K562 (cell line): ENCODE measurements around the gene DAPP1. TPM values are rescaled to one million over a fixed set of nuclear protein-coding genes. Genes with fewer than 3 reads are reported as not detected.

Experiments used
- ATAC-seq: fragments of 200-7000 bp; cut with Tn5 transposase; 3 replicates; pipeline ENCODE4 v1.9.1; 2020; ENCODE audit warnings: moderate library complexity
- BruUV-seq: library from RNA; stranded (reverse); fragments of 400-500 nt; replicated peaks from 2 replicates; lab custom pipeline; 2021; lab: Mats Ljungman, UMichigan
- CTCF ChIA-PET: fragments of 300-600 bp; formaldehyde crosslinking; extraction: SDS; loops from one replicate; lab custom pipeline; 2021; ENCODE audit warnings: low intra/inter-chr PET ratio; lab: Yijun Ruan, JAX
- POLR2A ChIA-PET: fragments of 300-600, 350-650 bp; sonication (Branson Sonifier 250); formaldehyde crosslinking; extraction: SDS; loops from one replicate; lab custom pipeline; 2021; ENCODE audit warnings: antibody characterized with exemption, inconsistent platforms; lab: Yijun Ruan, JAX
- DNase-seq, 4 experiments: peaks; one replicate each; pipeline versions ENCODE4 v3.0.0 to v3.0.0-alpha.2; 2011 to 2018; ENCODE audit warnings: low spot score in 3 of 4, mixed read lengths in 3 of 4; ENCODE audit errors: extremely low read depth in 1 of 4
- FAIRE-seq: peaks from 2 replicates; lab custom pipeline; 2011; peaks lifted over from hg19 to GRCh38; lab: Jason Lieb, UNC
- H2AFZ ChIP-seq: 2 replicates; pipeline ENCODE4 v1.6.0; 2011; ENCODE audit warnings: low read depth, low read length, control low read depth, inconsistent platforms
- H3K27ac ChIP-seq: fragments of 200-600 bp; 3 replicates; pipeline ENCODE4 v1.8.0; 2011; ENCODE audit warnings: low read depth, mild to moderate bottlenecking, control low read depth, inconsistent platforms, low read length, moderate library complexity, mixed read lengths; ENCODE audit errors: extremely low read depth
- H3K27me3 ChIP-seq, 2 experiments: fragments of 300-600 bp in 1 of 2; 2 replicates in 1 of 2; 3 replicates in 1 of 2; pipeline versions ENCODE4 v1.6.0 to v1.8.0; 2011; ENCODE audit warnings: inconsistent platforms in 2 of 2, low read length in 2 of 2, mild to moderate bottlenecking in 1 of 2, mixed read lengths in 1 of 2, moderate library complexity in 1 of 2; ENCODE audit not compliant: control insufficient read depth in 2 of 2, insufficient read depth in 2 of 2
- H3K36me3 ChIP-seq: fragments of 300-600 bp; 3 replicates; pipeline ENCODE4 v1.8.0; 2011; ENCODE audit warnings: mild to moderate bottlenecking, low read length, inconsistent platforms; ENCODE audit not compliant: control insufficient read depth, insufficient read depth
- H3K4me1 ChIP-seq, 2 experiments: fragments of 200-600 bp in 1 of 2; replicated peaks in 1 of 2; 2 replicates in 1 of 2; 3 replicates in 1 of 2; pipeline versions ENCODE4 v1.5.1 to v1.8.0; 2011; ENCODE audit warnings: inconsistent platforms in 2 of 2, low read length in 2 of 2, mild to moderate bottlenecking in 1 of 2, mixed read lengths in 1 of 2, moderate library complexity in 1 of 2; ENCODE audit not compliant: control insufficient read depth in 2 of 2, insufficient read depth in 2 of 2
- H3K4me2 ChIP-seq: 2 replicates; pipeline ENCODE4 v1.6.1; 2011; ENCODE audit warnings: low read length, control low read depth, inconsistent platforms, mixed read lengths; ENCODE audit not compliant: insufficient read depth
- H3K4me3 ChIP-seq: fragments of 200-600 bp; sonication (generic), shearing (Covaris generic); 2 replicates; pipeline ENCODE4 v1.5.1; 2016; ENCODE audit warnings: control low read depth, inconsistent platforms
- H3K79me2 ChIP-seq: fragments of 200-600 bp; 3 replicates; pipeline ENCODE4 v1.8.0; 2011; ENCODE audit warnings: low read length, inconsistent platforms; ENCODE audit not compliant: control insufficient read depth, insufficient read depth
- H3K9ac ChIP-seq, 2 experiments: 2 replicates each; pipeline versions ENCODE4 v1.6.0 to v1.6.1; 2011; ENCODE audit warnings: low read depth in 2 of 2, low read length in 2 of 2, control low read depth in 1 of 2, inconsistent platforms in 1 of 2, mild to moderate bottlenecking in 1 of 2, mixed read lengths in 1 of 2; ENCODE audit not compliant: insufficient read depth in 1 of 2
- H3K9me1 ChIP-seq: one replicate; pipeline ENCODE4 v1.6.0; 2011; ENCODE audit warnings: inconsistent platforms, mild to moderate bottlenecking, low read length, moderate library complexity; ENCODE audit not compliant: control insufficient read depth, insufficient read depth
- H3K9me3 ChIP-seq: replicated peaks from 2 replicates; pipeline ENCODE4 v1.5.1; 2011; ENCODE audit warnings: low read depth, low read length, inconsistent platforms; ENCODE audit not compliant: control insufficient read depth, insufficient read depth
- H4K20me1 ChIP-seq: replicated peaks from 2 replicates; pipeline ENCODE4 v1.6.1; 2011; ENCODE audit warnings: low read length, inconsistent platforms, mixed read lengths; ENCODE audit not compliant: control insufficient read depth, insufficient read depth
- C11orf30 ChIP-seq: fragments of 450-650 bp; IDR thresholded peaks from 2 replicates; pipeline ENCODE4 v1.6.1; 2016; ENCODE audit warnings: low read depth, mild to moderate bottlenecking
- CBX1 ChIP-seq: sonication (generic); IDR thresholded peaks from 2 replicates; pipeline ENCODE4 v1.6.1; 2016; ENCODE audit warnings: antibody characterized with exemption, low read depth, mild to moderate bottlenecking
- CHCHD3 ChIP-seq: fragments of 250-450 bp; sonication (Bioruptor Pico); IDR thresholded peaks from 2 replicates; pipeline ENCODE4 v2.1.2; 2022; ENCODE audit warnings: mild to moderate bottlenecking
- FOXK1 ChIP-seq: sonication (generic); formaldehyde crosslinking; IDR thresholded peaks from 2 replicates; pipeline ENCODE4 v1.8.0; 2022; ENCODE audit warnings: missing genetic modification reagents, mild to moderate bottlenecking, borderline replicate concordance
- HDGF ChIP-seq: fragments of 450-650 bp; IDR thresholded peaks from 2 replicates; pipeline ENCODE4 v1.6.1; 2016
- ILK ChIP-seq: fragments of 450-650 bp; IDR thresholded peaks from 2 replicates; pipeline ENCODE4 v1.6.1; 2016; ENCODE audit warnings: missing genetic modification characterization, low read depth, mild to moderate bottlenecking, missing compliant biosample characterization, moderate library complexity, borderline replicate concordance
- KDM5B ChIP-seq: fragments of 200-600 bp; sonication (generic); IDR thresholded peaks from 2 replicates; pipeline ENCODE4 v1.6.1; 2012; ENCODE audit warnings: low read depth, mild to moderate bottlenecking, moderate library complexity, low read length, control low read depth, inconsistent platforms; ENCODE audit not compliant: insufficient replicate concordance
- LCOR ChIP-seq: sonication (generic); formaldehyde crosslinking; IDR thresholded peaks from 2 replicates; pipeline ENCODE4 v1.8.0; 2022; ENCODE audit warnings: mild to moderate bottlenecking, missing genetic modification reagents
- MAFF ChIP-seq: IDR thresholded peaks from 2 replicates; pipeline ENCODE4 v1.6.1; 2012; ENCODE audit warnings: low read length, improper control_type of control experiment
- MAFG ChIP-seq: fragments of 450-650 bp; conservative IDR thresholded peaks from 2 replicates; pipeline ENCODE4 v1.6.1; 2016; ENCODE audit warnings: missing genetic modification characterization, missing compliant biosample characterization
- MTF1 ChIP-seq: fragments of 250-450 bp; sonication (Bioruptor Pico); IDR thresholded peaks from 2 replicates; pipeline ENCODE4 v1.9.0; 2021; ENCODE audit warnings: moderate library complexity, mild to moderate bottlenecking, inconsistent platforms, borderline replicate concordance
- MYBL2 ChIP-seq, 2 experiments: fragments of 450-650 bp in 1 of 2; sonication (generic) in 1 of 2; formaldehyde crosslinking in 1 of 2; IDR thresholded peaks; 2 replicates each; pipeline versions ENCODE4 v1.6.1 to v1.8.1; 2017 to 2022; ENCODE audit warnings: borderline replicate concordance in 1 of 2, inconsistent platforms in 1 of 2, low read depth in 1 of 2, mild to moderate bottlenecking in 1 of 2, missing genetic modification reagents in 1 of 2, moderate library complexity in 1 of 2
- NRF1 ChIP-seq, 2 experiments: fragments of 450-650 bp; IDR thresholded peaks in 1 of 2; conservative IDR thresholded peaks in 1 of 2; 2 replicates each; pipeline ENCODE4 v1.6.1; 2014; ENCODE audit warnings: mild to moderate bottlenecking in 2 of 2
- PRPF4 ChIP-seq: fragments of 200-400 bp; formaldehyde crosslinking; IDR thresholded peaks from one replicate; pipeline ENCODE4 v1.6.1; 2017; ENCODE audit warnings: low read length, low read depth, mild to moderate bottlenecking; ENCODE audit not compliant: insufficient read depth, poor library complexity, severe bottlenecking
- SRSF9 ChIP-seq: fragments of 200-400 bp; formaldehyde crosslinking; IDR thresholded peaks from 2 replicates; pipeline ENCODE4 v1.6.1; 2017; ENCODE audit warnings: low read depth, low read length, borderline replicate concordance
- U2AF2 ChIP-seq: fragments of 200-400 bp; formaldehyde crosslinking; optimal IDR thresholded peaks from 2 replicates; pipeline ENCODE3; 2017; ENCODE audit warnings: low read depth, mild to moderate bottlenecking, low read length
- ZNF23 ChIP-seq: fragments of 250-450 bp; sonication (Bioruptor Pico); IDR thresholded peaks from 2 replicates; pipeline ENCODE4 v1.4.0; 2020; ENCODE audit warnings: mild to moderate bottlenecking
- ZNF316 ChIP-seq: fragments of 450-650 bp; IDR thresholded peaks from 2 replicates; pipeline ENCODE4 v1.6.1; 2016
- ZNF583 ChIP-seq: fragments of 250-450 bp; sonication (Bioruptor Pico); IDR thresholded peaks from 2 replicates; pipeline ENCODE4 v1.4.0; 2020
- ZNF830 ChIP-seq: fragments of 250-450 bp; sonication (Bioruptor Pico); IDR thresholded peaks from 2 replicates; pipeline ENCODE4 v1.5.0; 2021; ENCODE audit warnings: mild to moderate bottlenecking
- WGBS: fragments of 100-300 bp; shearing (Covaris generic); methylation state at CpG from one replicate; pipeline ENCODE4 v1.1.6; 2016; ENCODE audit warnings: low coverage, mixed read lengths; ENCODE audit not compliant: insufficient coverage; ENCODE audit errors: missing lambda C conversion rate; 5-methylcytosine and 5-hydroxymethylcytosine counted together
- in situ Hi-C: fragments of 300-500 bp; cut with MboI; formaldehyde crosslinking; loops from 4 replicates; pipeline ENCODE4 v1.15.0; 2018; ENCODE audit warnings: inconsistent platforms, mixed read lengths
- intact Hi-C: fragments of 100-400 bp; cut with micrococcal nuclease; formaldehyde crosslinking; loops from 2 replicates; pipeline ENCODE4 v1.14.2; 2022
- polyA plus RNA-seq, 8 experiments: library from polyadenylated mRNA; depleted of rRNA in 4 of 8; stranded (reverse) in 5 of 8; unstranded in 3 of 8; fragments of >200 nt; fragmentation: Nextera tagmentation in 2 of 8; fragmentation: Illumina TruSeq in 1 of 8; extraction: Ambion mirVana in 2 of 8; extraction: Trizol in 1 of 8; gene quantifications; 2 replicates each; pipeline versions ENCODE4 v1.2.1 to v1.2.3, GENCODE V29; 2011 to 2014; ENCODE audit warnings: inconsistent platforms in 1 of 8, missing spikeins in 1 of 8
- total RNA-seq, 7 experiments: library from RNA; depleted of rRNA in 6 of 7; stranded (reverse); fragments of >200 nt in 6 of 7; fragmentation: Illumina TruSeq in 2 of 7; extraction: Trizol in 2 of 7; gene quantifications; 2 replicates each; pipeline versions ENCODE4 v1.2.1 to v1.2.3, GENCODE V29; 2011 to 2021; ENCODE audit warnings: low replicate concordance in 1 of 7
- TF ChIP-seq, protein P1 (sequence below): sonication (generic); formaldehyde crosslinking; IDR thresholded peaks from 2 replicates; pipeline ENCODE4 v1.4.0; 2020; ENCODE audit warnings: mild to moderate bottlenecking, missing genetic modification reagents

DAPP1 gene
- total and polyA plus RNA-seq, 9 of the 15 experiments (the other 6 are each of a cell fraction or from before 2014, with no cell fraction given), result 1.9 to 7.2 (median 3.6) TPM

DNA sequence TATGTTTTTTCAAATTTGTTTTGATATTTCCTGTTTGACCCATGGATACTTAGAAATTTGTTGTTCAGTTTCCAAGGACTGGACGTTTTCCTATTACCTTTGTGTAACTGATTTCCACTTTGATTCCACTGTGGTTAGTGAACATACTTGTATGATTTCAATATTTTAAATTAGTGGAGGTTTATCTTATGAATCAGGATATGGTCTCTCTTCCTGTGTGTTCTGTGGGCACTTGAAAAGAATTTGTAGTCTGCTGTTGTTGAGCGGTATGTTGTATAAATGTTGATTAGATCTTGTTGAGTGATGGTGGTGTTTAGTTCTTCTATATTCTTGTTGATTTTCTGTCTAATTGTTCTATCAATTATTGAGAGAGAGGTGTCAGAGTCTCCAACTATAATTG, 98.8 kb downstream of the DAPP1 start (continued):
- no peak for TF ChIP-seq PRPF4
- TF ChIP-seq U2AF2, result no peak
- no peak for TF ChIP-seq MTF1

DNA sequence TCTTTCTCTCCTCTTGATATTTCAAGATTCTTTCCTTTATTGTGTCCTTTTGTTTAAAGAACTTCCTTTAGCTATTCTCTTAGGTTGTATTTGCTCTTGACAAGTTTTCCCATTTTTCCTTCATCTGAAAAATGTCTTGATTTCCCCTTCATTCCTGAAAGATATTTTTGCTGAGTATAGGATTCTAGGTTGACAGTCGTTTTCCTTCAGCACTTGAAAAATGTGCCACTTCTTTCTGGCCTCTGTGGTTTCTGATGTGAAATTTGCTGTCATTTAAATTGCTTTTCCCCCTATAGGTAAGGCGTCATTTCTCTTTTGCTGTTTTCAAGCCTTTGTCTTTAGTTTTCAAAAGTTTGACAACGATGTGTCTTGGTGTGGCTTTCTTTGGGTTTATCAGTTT, 100.9 kb downstream of the DAPP1 start:
- H3K79me2 ChIP-seq, result no peaks in the 10 kb centered on the region
- H3K36me3 ChIP-seq, result peaks cover 43% of the 10 kb centered on the region; the same call in 2 of the 3 replicates
- ChIA-PET CTCF (no interaction called here), POLR2A (no interaction called here)
- intact Hi-C loops (no loop called here), in situ Hi-C loops (no loop called here)
- TSS peak; percentile 19 for BruUV-seq
- no peak overlapping the region for H3K4me3 ChIP-seq
- 70% methylated on average over 3 of the region's 3 CpGs for WGBS
- H3K4me1 ChIP-seq, result no peaks in the 10 kb centered on the region
- no peaks in the 10 kb centered on the region for H4K20me1 ChIP-seq
- H3K27ac ChIP-seq, result no peak overlapping the region
- no peak overlapping the region for H2AFZ ChIP-seq
- no peak overlapping the region for H3K4me2 ChIP-seq
- FAIRE-seq (no peak), DNase-seq (no peak), ATAC-seq (no peak)
- H3K27me3 ChIP-seq, result no peaks in the 10 kb centered on the region
- no peaks in the 10 kb centered on the region for H3K9me3 ChIP-seq
- no peaks in the 10 kb centered on the region for H3K9me1 ChIP-seq
- no peak overlapping the region for H3K9ac ChIP-seq
- TF ChIP-seq MAFG (tag) (0 out of 2 replicates have a peak, but pooled peaks have one; percentile 8), HDGF (no peak), ILK (tag) (no peak), NRF1 (conservative IDR thresholded peaks at IDR 0.05 in 1 of 2, IDR thresholded peaks at IDR 0.05 in 1 of 2) (no peak), CBX1 (no peak), LCOR (CRISPR knock-in tag) (no peak), ZNF583 (CRISPR knock-in tag) (no peak), CHCHD3 (CRISPR knock-in tag) (no peak), MAFF (0 out of 2 replicates have a peak, but pooled peaks have one; percentile 19), KDM5B (no peak), MYBL2 (IDR thresholded peaks at IDR 0.05; ENCODE audit: low read depth) (no peak), MYBL2 (CRISPR knock-in tag; IDR thresholded peaks at IDR 0.05; ENCODE audit: borderline replicate concordance) (no peak), FOXK1 (CRISPR knock-in tag) (no peak), SRSF9 (no peak), C11orf30 (peak; percentile 43; the same call in 1 of the 2 replicates), ZNF23 (no peak), ZNF316 (peak; percentile 54), ZNF830 (CRISPR knock-in tag) (no peak)
- TF ChIP-seq, protein P1, sequence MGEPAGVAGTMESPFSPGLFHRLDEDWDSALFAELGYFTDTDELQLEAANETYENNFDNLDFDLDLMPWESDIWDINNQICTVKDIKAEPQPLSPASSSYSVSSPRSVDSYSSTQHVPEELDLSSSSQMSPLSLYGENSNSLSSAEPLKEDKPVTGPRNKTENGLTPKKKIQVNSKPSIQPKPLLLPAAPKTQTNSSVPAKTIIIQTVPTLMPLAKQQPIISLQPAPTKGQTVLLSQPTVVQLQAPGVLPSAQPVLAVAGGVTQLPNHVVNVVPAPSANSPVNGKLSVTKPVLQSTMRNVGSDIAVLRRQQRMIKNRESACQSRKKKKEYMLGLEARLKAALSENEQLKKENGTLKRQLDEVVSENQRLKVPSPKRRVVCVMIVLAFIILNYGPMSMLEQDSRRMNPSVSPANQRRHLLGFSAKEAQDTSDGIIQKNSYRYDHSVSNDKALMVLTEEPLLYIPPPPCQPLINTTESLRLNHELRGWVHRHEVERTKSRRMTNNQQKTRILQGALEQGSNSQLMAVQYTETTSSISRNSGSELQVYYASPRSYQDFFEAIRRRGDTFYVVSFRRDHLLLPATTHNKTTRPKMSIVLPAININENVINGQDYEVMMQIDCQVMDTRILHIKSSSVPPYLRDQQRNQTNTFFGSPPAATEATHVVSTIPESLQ, result no peak
